ENCODE results near the gene SERPINA10. TPM values are rescaled to one million over a fixed set of nuclear protein-coding genes. Genes with fewer than 3 reads are reported as not detected.

The SERPINA10 gene
- total RNA-seq, 1 donor, result not detected

GRCh38 chr14:94321421-94322271 is 28.6 kb upstream of the SERPINA10 start:
- TF ChIP-seq, protein P1, sequence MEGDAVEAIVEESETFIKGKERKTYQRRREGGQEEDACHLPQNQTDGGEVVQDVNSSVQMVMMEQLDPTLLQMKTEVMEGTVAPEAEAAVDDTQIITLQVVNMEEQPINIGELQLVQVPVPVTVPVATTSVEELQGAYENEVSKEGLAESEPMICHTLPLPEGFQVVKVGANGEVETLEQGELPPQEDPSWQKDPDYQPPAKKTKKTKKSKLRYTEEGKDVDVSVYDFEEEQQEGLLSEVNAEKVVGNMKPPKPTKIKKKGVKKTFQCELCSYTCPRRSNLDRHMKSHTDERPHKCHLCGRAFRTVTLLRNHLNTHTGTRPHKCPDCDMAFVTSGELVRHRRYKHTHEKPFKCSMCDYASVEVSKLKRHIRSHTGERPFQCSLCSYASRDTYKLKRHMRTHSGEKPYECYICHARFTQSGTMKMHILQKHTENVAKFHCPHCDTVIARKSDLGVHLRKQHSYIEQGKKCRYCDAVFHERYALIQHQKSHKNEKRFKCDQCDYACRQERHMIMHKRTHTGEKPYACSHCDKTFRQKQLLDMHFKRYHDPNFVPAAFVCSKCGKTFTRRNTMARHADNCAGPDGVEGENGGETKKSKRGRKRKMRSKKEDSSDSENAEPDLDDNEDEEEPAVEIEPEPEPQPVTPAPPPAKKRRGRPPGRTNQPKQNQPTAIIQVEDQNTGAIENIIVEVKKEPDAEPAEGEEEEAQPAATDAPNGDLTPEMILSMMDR (IDR thresholded peaks at IDR 0.05; ENCODE audit: extremely low read depth, low read depth, low read length), result no peak
- no peak for DNase-seq (ENCODE audit: insufficient read length, low spot score, missing footprints)

DNA sequence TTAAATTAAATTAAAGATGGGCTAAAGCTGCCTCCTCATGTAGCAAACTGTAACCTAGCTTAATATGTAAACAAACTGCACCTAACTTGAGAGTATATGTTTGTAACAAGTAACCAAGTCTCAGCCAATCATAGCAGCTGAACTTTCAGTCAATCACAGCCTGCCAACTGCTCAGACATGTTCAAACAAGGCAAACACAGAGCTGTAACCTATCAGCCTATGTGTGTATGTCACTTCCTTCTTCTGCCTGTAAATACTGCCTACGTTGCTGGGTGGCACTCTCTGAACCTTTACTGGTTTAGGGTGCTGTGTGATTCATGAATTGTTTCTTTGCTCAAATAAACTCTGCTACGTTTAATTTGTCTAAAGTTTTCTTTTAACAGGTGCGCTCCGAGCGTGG is 27.2 kb upstream of the SERPINA10 start:
- no peaks in the 10 kb centered on the region for H3K36me3 ChIP-seq (ENCODE audit: insufficient read depth, low read length)
- no peak overlapping the region for H2AFZ ChIP-seq (ENCODE audit: low read length)
- H3K27ac ChIP-seq (ENCODE audit: low read depth, low read length), result no peak overlapping the region
- H3K4me2 ChIP-seq (ENCODE audit: insufficient read depth, low read length), result no peak overlapping the region
- H3K4me1 ChIP-seq (ENCODE audit: insufficient read depth, low read length), result peaks cover 10% of the 10 kb centered on the region
- no peaks in the 10 kb centered on the region for H3K27me3 ChIP-seq (ENCODE audit: insufficient read depth, low read length)
- no peaks in the 10 kb centered on the region for H3K79me2 ChIP-seq (ENCODE audit: insufficient read depth, low read length)
- DNase-seq (ENCODE audit: insufficient read length, low spot score, missing footprints), result no peak
- TF ChIP-seq, protein P1 (IDR thresholded peaks at IDR 0.05; ENCODE audit: extremely low read depth, low read depth, low read length), result no peak
- no peaks in the 10 kb centered on the region for H4K20me1 ChIP-seq (ENCODE audit: insufficient read depth, low read length)
- H3K4me3 ChIP-seq (ENCODE audit: insufficient read depth, low read length), result no peak overlapping the region
- H3K9me3 ChIP-seq (ENCODE audit: low read depth, low read length), result no peaks in the 10 kb centered on the region

More at GRCh38 chr14:94321421-94322271, 28.6 kb upstream of the SERPINA10 start:
- no peak overlapping the region for H3K4me3 ChIP-seq (ENCODE audit: insufficient read depth, low read length)
- peaks cover 10% of the 10 kb centered on the region for H3K4me1 ChIP-seq (ENCODE audit: insufficient read depth, low read length)
- H3K4me2 ChIP-seq (ENCODE audit: insufficient read depth, low read length), result no peak overlapping the region
- H2AFZ ChIP-seq (ENCODE audit: low read length), result no peak overlapping the region
- H3K27ac ChIP-seq (ENCODE audit: low read depth, low read length), result no peak overlapping the region
- H3K9me3 ChIP-seq (ENCODE audit: low read depth, low read length), result no peaks in the 10 kb centered on the region
- no peaks in the 10 kb centered on the region for H3K79me2 ChIP-seq (ENCODE audit: insufficient read depth, low read length)
- no peaks in the 10 kb centered on the region for H3K36me3 ChIP-seq (ENCODE audit: insufficient read depth, low read length)
- no peaks in the 10 kb centered on the region for H4K20me1 ChIP-seq (ENCODE audit: insufficient read depth, low read length)
- no peaks in the 10 kb centered on the region for H3K27me3 ChIP-seq (ENCODE audit: insufficient read depth, low read length)

GRCh38 chr14:94317259-94317658 is 24.2 kb upstream of the SERPINA10 start:
- Histone ChIP-seq H3K36me3 (ENCODE audit: insufficient read depth, low read length) (no peaks in the 10 kb centered on the region), H3K79me2 (ENCODE audit: insufficient read depth, low read length) (no peaks in the 10 kb centered on the region), H3K4me2 (ENCODE audit: insufficient read depth, low read length) (no peak overlapping the region), H3K9me3 (ENCODE audit: low read depth, low read length) (no peaks in the 10 kb centered on the region), H4K20me1 (ENCODE audit: insufficient read depth, low read length) (no peaks in the 10 kb centered on the region), H3K4me1 (ENCODE audit: insufficient read depth, low read length) (no peaks in the 10 kb centered on the region), H3K27ac (ENCODE audit: low read depth, low read length) (no peak overlapping the region), H2AFZ (ENCODE audit: low read length) (peak overlapping the region; percentile 10), H3K4me3 (ENCODE audit: insufficient read depth, low read length) (no peak overlapping the region), H3K27me3 (ENCODE audit: insufficient read depth, low read length) (no peaks in the 10 kb centered on the region)
- TF ChIP-seq, protein P1 (IDR thresholded peaks at IDR 0.05; ENCODE audit: extremely low read depth, low read depth, low read length), result no peak
- no peak for DNase-seq (ENCODE audit: insufficient read length, low spot score, missing footprints)

GRCh38 chr14:94316692-94317091 is 23.6 kb upstream of the SERPINA10 start:
- DNase-seq (ENCODE audit: insufficient read length, low spot score, missing footprints), result no peak
- no peaks in the 10 kb centered on the region for H3K9me3 ChIP-seq (ENCODE audit: low read depth, low read length)
- H3K36me3 ChIP-seq (ENCODE audit: insufficient read depth, low read length), result no peaks in the 10 kb centered on the region
- H3K27me3 ChIP-seq (ENCODE audit: insufficient read depth, low read length), result no peaks in the 10 kb centered on the region
- no peak overlapping the region for H2AFZ ChIP-seq (ENCODE audit: low read length)
- H3K79me2 ChIP-seq (ENCODE audit: insufficient read depth, low read length), result no peaks in the 10 kb centered on the region
- TF ChIP-seq, protein P1 (IDR thresholded peaks at IDR 0.05; ENCODE audit: extremely low read depth, low read depth, low read length), result no peak
- no peaks in the 10 kb centered on the region for H4K20me1 ChIP-seq (ENCODE audit: insufficient read depth, low read length)
- no peak overlapping the region for H3K4me2 ChIP-seq (ENCODE audit: insufficient read depth, low read length)
- no peaks in the 10 kb centered on the region for H3K4me1 ChIP-seq (ENCODE audit: insufficient read depth, low read length)
- H3K27ac ChIP-seq (ENCODE audit: low read depth, low read length), result no peak overlapping the region
- no peak overlapping the region for H3K4me3 ChIP-seq (ENCODE audit: insufficient read depth, low read length)

All from osteoblast (primary cell).